K562 (cell line): ENCODE results near the gene ECI1. TPM values are rescaled to one million over a fixed set of nuclear protein-coding genes. Genes with fewer than 3 reads are reported as not detected.

Experiments
- BRCA1 ChIP-seq, 2 experiments: fragments of 450-650 bp in 1 of 2; sonication (generic) in 1 of 2; formaldehyde crosslinking in 1 of 2; IDR thresholded peaks; 2 replicates each; pipeline versions ENCODE4 v1.5.0 to v1.6.1; 2017 to 2020; ENCODE audit warnings: mild to moderate bottlenecking in 1 of 2, missing genetic modification reagents in 1 of 2
- HMBOX1 ChIP-seq: sonication (generic); IDR thresholded peaks from 2 replicates; pipeline ENCODE4 v1.6.1; 2016
- MNT ChIP-seq, 2 experiments: fragments of 450-650 bp; conservative IDR thresholded peaks; 2 replicates each; pipeline ENCODE4 v1.6.1; 2017; ENCODE audit warnings: mild to moderate bottlenecking in 2 of 2, moderate library complexity in 2 of 2
- PKNOX1 ChIP-seq: fragments of 450-650 bp; IDR thresholded peaks from 2 replicates; pipeline ENCODE4 v1.6.1; 2016
- TGIF2 ChIP-seq: sonication (generic); formaldehyde crosslinking; IDR thresholded peaks from 2 replicates; pipeline ENCODE4 v1.8.1; 2022; ENCODE audit warnings: mild to moderate bottlenecking, missing genetic modification reagents, moderate library complexity
- polyA plus RNA-seq, 8 experiments: library from polyadenylated mRNA; depleted of rRNA in 4 of 8; stranded (reverse) in 5 of 8; unstranded in 3 of 8; fragments of >200 nt; fragmentation: Nextera tagmentation in 2 of 8; fragmentation: Illumina TruSeq in 1 of 8; extraction: Ambion mirVana in 2 of 8; extraction: Trizol in 1 of 8; gene quantifications; 2 replicates each; pipeline versions ENCODE4 v1.2.1 to v1.2.3, GENCODE V29; 2011 to 2014; ENCODE audit warnings: inconsistent platforms in 1 of 8, missing spikeins in 1 of 8
- total RNA-seq, 7 experiments: library from RNA; depleted of rRNA in 6 of 7; stranded (reverse); fragments of >200 nt in 6 of 7; fragmentation: Illumina TruSeq in 2 of 7; extraction: Trizol in 2 of 7; gene quantifications; 2 replicates each; pipeline versions ENCODE4 v1.2.1 to v1.2.3, GENCODE V29; 2011 to 2021; ENCODE audit warnings: low replicate concordance in 1 of 7

ECI1 gene
- total and polyA plus RNA-seq, 9 of the 15 experiments (the other 6 are each of a cell fraction or from before 2014, with no cell fraction given): 4.7 to 189 (median 54.0) TPM

GRCh38 chr16:2212362-2213324 lies 38.7 kb downstream of the ECI1 start (continued):
- TF ChIP-seq MNT (conservative IDR thresholded peaks at IDR 0.05) (0 out of 4 replicates have a peak, but pooled peaks of 1 of the 2 experiments have one; percentile 16), BRCA1 (IDR thresholded peaks at IDR 0.05) (no peak), BRCA1 (CRISPR knock-in tag; IDR thresholded peaks at IDR 0.05) (no peak), HMBOX1 (no peak), PKNOX1 (peak; percentile 97), TGIF2 (CRISPR knock-in tag) (no peak)
- TF ChIP-seq, all 486 proteins: peak for 21
